Heart left ventricle (tissue), 16 donors: Measurements from ENCODE around the gene VMAC. TPM values are rescaled to one million over a fixed set of nuclear protein-coding genes. Genes with fewer than 3 reads are reported as not detected.

Experiments
- ATAC-seq, 4 donors: fragments of 200-7000 bp; cut with Tn5 transposase; one replicate each; pipeline ENCODE4 v1.9.1; 2020 to 2022; ENCODE audit warnings: moderate library complexity in 4 of 4, mild to moderate bottlenecking in 3 of 4, moderate number of reproducible peaks in 1 of 4
- DNase-seq, 5 donors: peaks; one replicate each; pipeline ENCODE4 v3.0.0-alpha.2; 2020
- H3K27ac ChIP-seq, 12 donors: fragments of 200-600 bp; sonication (generic) in 4 of 12; one replicate each; pipeline versions ENCODE4 v1.5.0 to v1.8.0; 2016 to 2022; ENCODE audit warnings: mild to moderate bottlenecking in 2 of 12
- H3K27me3 ChIP-seq, 9 donors: fragments of 200-600 bp; sonication (generic) in 2 of 9; one replicate each; pipeline versions ENCODE4 v1.5.1 to v1.8.0; 2016 to 2022; ENCODE audit warnings: mild to moderate bottlenecking in 3 of 9
- H3K36me3 ChIP-seq, 9 donors: fragments of 200-600 bp; sonication (generic) in 2 of 9; one replicate each; pipeline versions ENCODE4 v1.5.0 to v1.8.0; 2018 to 2022; ENCODE audit warnings: mild to moderate bottlenecking in 2 of 9
- H3K4me1 ChIP-seq, 12 donors: fragments of 200-600 bp; sonication (generic) in 4 of 12; one replicate each; pipeline versions ENCODE4 v1.5.0 to v1.8.0; 2016 to 2022; ENCODE audit warnings: mild to moderate bottlenecking in 3 of 12
- H3K4me3 ChIP-seq, 12 donors: fragments of 200-600 bp; sonication (generic) in 4 of 12; one replicate each; pipeline versions ENCODE4 v1.5.0 to v1.8.0; 2017 to 2022; ENCODE audit warnings: mild to moderate bottlenecking in 9 of 12, moderate library complexity in 4 of 12
- H3K9me3 ChIP-seq, 12 donors: fragments of 200-600 bp; sonication (generic) in 4 of 12; one replicate each; pipeline versions ENCODE4 v1.5.0 to v1.8.0; 2016 to 2022; ENCODE audit warnings: mild to moderate bottlenecking in 1 of 12
- POLR2A ChIP-seq, 2 donors: fragments of 450-650 bp; IDR thresholded peaks; one replicate each; pipeline ENCODE4 v1.6.1; 2017; ENCODE audit warnings: antibody characterized with exemption in 2 of 2, mild to moderate bottlenecking in 2 of 2, moderate library complexity in 2 of 2
- WGBS, 4 donors: extraction: QIAGEN DNeasy Blood & Tissue Kit in 2 of 4; methylation state at CpG; one replicate each; pipeline versions ENCODE4 v1.1.5 to v1.1.7; 2013 to 2018; 5-methylcytosine and 5-hydroxymethylcytosine counted together
- intact Hi-C, 10 donors: fragments of 100-400 bp; cut with DNase I; formaldehyde crosslinking; loops; one replicate each; pipeline versions ENCODE4 v1.11.1 to v1.14.2; 2022
- polyA plus RNA-seq, 2 donors: library from polyadenylated mRNA; stranded (reverse); fragments of 200-250 nt; gene quantifications; one replicate each; pipeline ENCODE4 v1.2.3, GENCODE V29; 2013
- total RNA-seq, 9 donors: library from RNA; depleted of rRNA in 2 of 9; stranded (reverse); fragments of >200 nt in 2 of 9; fragmentation: NEBNext Ultra II Directional in 3 of 9; extraction: Animal tissue kit (Norgen Biotek cat#: 25700) in 3 of 9; gene quantifications; one replicate each; pipeline versions ENCODE4 v1.1.0 to v1.2.4, GENCODE V29; 2016 to 2023
- TF ChIP-seq, protein P1 (sequence below), 12 donors: fragments of 200-600 bp; sonication (generic) in 4 of 12; IDR thresholded peaks; one replicate each; pipeline versions ENCODE4 v1.5.0 to v1.8.0; 2018 to 2022; ENCODE audit warnings: antibody characterized with exemption in 12 of 12, mild to moderate bottlenecking in 5 of 12
- donor health status: ischemic (EF 13 %, LVEDD 7.1; RV severe dilation, severe dysfunction).
- donor health status: healthy with polysubstance abuse.
- donor health status: DM: no; HTN: yes; CAD: no.
- donor health status: DM: no; HTN: no; CAD: no.
- donor health status: ischemic (EF 25% LVEDD 6.9; RV normal size, moderate dysfunction).
- donor health status: ischemic (EF 25% LVEDD 5.7; RV mildly dilated, moderate dysfunction).
- donor health status: healthy.
- donor health status: DM: yes; HTN: yes; CAD: no.
- donor health status: ischemic (EF 35%, LVEDD 5.7; RV mildly dilated, moderate dysfunction).
- donor health status: nonischemic (EF 11% LVEDD 7.7; RV severe dilation, severe dysfunction).
- donor health status: DM: yes; HTN: yes; CAD: no.
- donor health status: PGD.
- donor health status: ischemic (EF 29% LVEDD 5.4; RV normal size, mild dysfunction).
- donor health status: nonischemic (EF 23%, LVEDD 6.1; RV moderate dilation, normal function).

Gene VMAC
- total and polyA plus RNA-seq, 11 donors = 1.3 to 3.9 (median 2.3) TPM

DNA sequence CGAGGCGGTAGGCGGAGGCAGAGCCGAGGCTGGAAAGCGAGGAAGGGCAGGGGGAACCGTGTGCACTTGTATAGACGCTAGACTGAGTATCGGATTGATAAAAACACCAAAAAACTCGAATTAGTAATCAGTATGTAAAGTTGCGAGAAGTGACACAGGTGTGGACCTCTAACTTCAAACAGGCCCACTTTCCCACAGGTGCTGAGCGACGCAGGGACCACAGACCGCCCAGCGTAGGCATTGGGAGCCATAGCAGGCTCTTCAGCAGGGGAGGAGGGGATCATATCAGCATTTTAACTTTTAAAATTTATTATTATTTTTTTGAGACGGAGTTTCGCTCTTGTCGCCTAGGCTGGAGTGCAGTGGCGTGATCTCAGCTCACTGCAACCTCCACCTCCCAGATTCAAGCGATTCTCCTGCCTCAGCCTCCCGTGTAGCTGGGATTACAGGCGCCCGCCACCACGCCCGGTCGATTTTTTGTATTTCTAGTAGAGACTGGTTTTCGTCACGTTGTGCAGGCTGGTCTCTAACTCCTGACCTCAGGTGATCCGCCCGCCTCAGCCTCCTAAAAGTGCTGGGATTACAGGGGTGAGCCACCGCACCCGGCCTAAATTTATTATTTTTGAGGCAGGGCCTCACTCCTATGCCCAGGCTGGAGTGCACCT lies 574 bp downstream of the VMAC start:
- 53 to 54% (median 54%) methylated on average over 31 of the region's 31 CpGs for WGBS, 4 donors
- no peaks in the 10 kb centered on the region for H3K27me3 ChIP-seq
- peaks cover 4 to 38% (median 23%) of the 10 kb centered on the region in 12 donors for H3K4me1 ChIP-seq
- ATAC-seq (no peak), DNase-seq (peak in 1 of 5 donors; percentile 26)
- TF ChIP-seq, protein P1, sequence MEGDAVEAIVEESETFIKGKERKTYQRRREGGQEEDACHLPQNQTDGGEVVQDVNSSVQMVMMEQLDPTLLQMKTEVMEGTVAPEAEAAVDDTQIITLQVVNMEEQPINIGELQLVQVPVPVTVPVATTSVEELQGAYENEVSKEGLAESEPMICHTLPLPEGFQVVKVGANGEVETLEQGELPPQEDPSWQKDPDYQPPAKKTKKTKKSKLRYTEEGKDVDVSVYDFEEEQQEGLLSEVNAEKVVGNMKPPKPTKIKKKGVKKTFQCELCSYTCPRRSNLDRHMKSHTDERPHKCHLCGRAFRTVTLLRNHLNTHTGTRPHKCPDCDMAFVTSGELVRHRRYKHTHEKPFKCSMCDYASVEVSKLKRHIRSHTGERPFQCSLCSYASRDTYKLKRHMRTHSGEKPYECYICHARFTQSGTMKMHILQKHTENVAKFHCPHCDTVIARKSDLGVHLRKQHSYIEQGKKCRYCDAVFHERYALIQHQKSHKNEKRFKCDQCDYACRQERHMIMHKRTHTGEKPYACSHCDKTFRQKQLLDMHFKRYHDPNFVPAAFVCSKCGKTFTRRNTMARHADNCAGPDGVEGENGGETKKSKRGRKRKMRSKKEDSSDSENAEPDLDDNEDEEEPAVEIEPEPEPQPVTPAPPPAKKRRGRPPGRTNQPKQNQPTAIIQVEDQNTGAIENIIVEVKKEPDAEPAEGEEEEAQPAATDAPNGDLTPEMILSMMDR (IDR thresholded peaks at IDR 0.05) = no peak
- TF ChIP-seq POLR2A (IDR thresholded peaks at IDR 0.05) = no peak
- H3K27ac ChIP-seq = peak overlapping the region in 11 of 12 donors; percentile 50 to 94 (median 91)
- intact Hi-C loops = loop anchor here in 2 of 10 donors (2.0 to 10.0 kb wide), 3 partner anchors 70 to 470 kb away; partner anchors contain the start of genes RANBP3 (in 2 of the 2), ALKBH7 (in 1 of the 2) and PSPN (in 1 of the 2)
- peak overlapping the region; percentile 56 to 98 (median 86) for H3K4me3 ChIP-seq
- peaks cover 0 to 28% (median 22%) of the 10 kb centered on the region in 9 donors for H3K36me3 ChIP-seq
- no peaks in the 10 kb centered on the region for H3K9me3 ChIP-seq

DNA sequence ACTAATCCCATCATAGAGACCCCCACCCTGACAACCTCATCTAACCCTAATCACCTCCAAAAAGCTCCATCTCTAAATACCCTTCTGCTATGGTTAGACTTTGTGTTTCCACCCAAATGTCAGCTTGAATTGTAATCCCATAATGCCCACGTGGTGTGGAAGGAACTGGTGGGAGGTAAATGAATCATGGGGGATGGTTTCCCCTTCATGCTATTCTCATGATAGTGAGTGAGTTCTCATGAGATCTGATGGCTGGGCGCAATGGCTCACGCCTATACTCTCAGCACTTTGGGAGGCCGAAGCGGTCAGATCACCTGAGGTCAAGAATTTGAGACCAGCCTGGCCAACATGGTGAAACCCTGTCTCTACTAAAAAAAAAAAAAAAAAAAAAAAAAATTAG lies 2.6 kb downstream of the VMAC start:
- no peaks in the 10 kb centered on the region for H3K9me3 ChIP-seq
- no peak overlapping the region for H3K27ac ChIP-seq
- ATAC-seq (no peak), DNase-seq (no peak)
- H3K36me3 ChIP-seq = peaks cover 0 to 33% (median 18%) of the 10 kb centered on the region in 9 donors
- TF ChIP-seq POLR2A (IDR thresholded peaks at IDR 0.05) = no peak
- TF ChIP-seq, protein P1 (IDR thresholded peaks at IDR 0.05) = no peak
- 65 to 74% (median 67%) methylated on average over 5 of the region's 5 CpGs for WGBS, 4 donors
- intact Hi-C loops = loop anchor here in 2 of 10 donors (10.0 kb wide), 2 partner anchors 68 to 468 kb away; partner anchors contain the start of genes ALKBH7 (in 1 of the 2), PSPN (in 1 of the 2) and RANBP3 (in 1 of the 2)
- peaks cover 4 to 24% (median 19%) of the 10 kb centered on the region in 12 donors for H3K4me1 ChIP-seq
- no peaks in the 10 kb centered on the region for H3K27me3 ChIP-seq
- no peak overlapping the region for H3K4me3 ChIP-seq

GRCh38 chr19:5908773-5909442 lies 4.2 kb downstream of the VMAC start:
- TF ChIP-seq, protein P1 (IDR thresholded peaks at IDR 0.05) = no peak
- TF ChIP-seq POLR2A (IDR thresholded peaks at IDR 0.05) = no peak
- DNase-seq (no peak), ATAC-seq (no peak)
- intact Hi-C loops = loop anchor here in 2 of 10 donors (10.0 kb wide), 2 partner anchors 66 to 466 kb away; partner anchors contain the start of genes ALKBH7 (in 1 of the 2), PSPN (in 1 of the 2) and RANBP3 (in 1 of the 2)
- Histone ChIP-seq H3K9me3 (no peaks in the 10 kb centered on the region), H3K4me1 (peaks cover 0 to 17% (median 10%) of the 10 kb centered on the region in 12 donors), H3K4me3 (no peak overlapping the region), H3K27me3 (no peaks in the 10 kb centered on the region), H3K27ac (no peak overlapping the region), H3K36me3 (peaks cover 0 to 33% (median 18%) of the 10 kb centered on the region in 9 donors)
- 76 to 87% (median 83%) methylated on average over 8 to 14 of the region's 14 CpGs for WGBS, 4 donors

- Histone ChIP-seq H3K9me3 (no peaks in the 10 kb centered on the region), H3K4me3 (no peak overlapping the region), H3K27ac (no peak overlapping the region), H3K4me1 (peaks cover 0 to 25% (median 9%) of the 10 kb centered on the region in 12 donors), H3K36me3 (peaks cover 0 to 35% (median 19%) of the 10 kb centered on the region in 9 donors), H3K27me3 (no peaks in the 10 kb centered on the region)
- TF ChIP-seq POLR2A (IDR thresholded peaks at IDR 0.05) = no peak
- TF ChIP-seq, protein P1 (IDR thresholded peaks at IDR 0.05) = no peak
- ATAC-seq (no peak), DNase-seq (no peak)
- 78 to 100% (median 89%) methylated on average over 1 of the region's 1 CpG for WGBS, 4 donors
- intact Hi-C loops = no loop called here
Measured at GRCh38 chr19:5910638-5910907, 5.9 kb downstream of the VMAC start.
